Naive thymus-derived CD4-positive, alpha-beta T cell (primary cell): ENCODE measurements around the gene AKIRIN1. TPM values are rescaled to one million over a fixed set of nuclear protein-coding genes. Genes with fewer than 3 reads are reported as not detected.
"Not testable (repeated sequence)": the region's sequence is repeated elsewhere in the genome, so short reads cannot be mapped to it uniquely, and the experiment has no call there.

Experiments used
- ATAC-seq: fragments of 150-1000 bp; cut with Tn5 transposase; 2 replicates; pipeline ENCODE4 v1.10.0; 2021; ENCODE audit warnings: mild to moderate bottlenecking, moderate library complexity
- CTCF ChIA-PET: fragments of 350-600 bp; sonication (Branson Sonifier 250); formaldehyde crosslinking; loops from one replicate; lab custom pipeline; 2021; ENCODE audit warnings: antibody characterized with exemption; lab: Charles Lee
- POLR2A ChIA-PET: fragments of 350-600 bp; sonication (Branson Sonifier 250); formaldehyde crosslinking; loops from one replicate; lab custom pipeline; 2021; ENCODE audit warnings: antibody characterized with exemption, inconsistent platforms; lab: Charles Lee
- DNase-seq, 9 donors: peaks; one replicate each; pipeline versions ENCODE4 v3.0.0 to v3.0.0-alpha.2; 2020 to 2022; ENCODE audit warnings: mixed read lengths in 1 of 9
- H3K27ac ChIP-seq: one replicate; pipeline ENCODE4 v1.7.0; 2013; ENCODE audit warnings: mild to moderate bottlenecking, low read depth, low read length, moderate library complexity
- H3K27me3 ChIP-seq, 2 donors: one replicate each; pipeline ENCODE4 v1.7.0; 2013; ENCODE audit warnings: low read length in 2 of 2, mild to moderate bottlenecking in 2 of 2, moderate library complexity in 2 of 2; ENCODE audit not compliant: control insufficient read depth in 2 of 2, insufficient read depth in 2 of 2
- H3K36me3 ChIP-seq, 3 experiments: 1 replicate in 2 of 3; 2 replicates in 1 of 3; pipeline ENCODE4 v1.7.0; 2013; ENCODE audit warnings: low read length in 3 of 3, mild to moderate bottlenecking in 3 of 3, moderate library complexity in 1 of 3; ENCODE audit not compliant: insufficient read depth in 3 of 3, control insufficient read depth in 2 of 3
- H3K4me1 ChIP-seq, 2 donors: one replicate each; pipeline ENCODE4 v1.7.0; 2013; ENCODE audit warnings: low read length in 2 of 2, mild to moderate bottlenecking in 2 of 2, moderate library complexity in 1 of 2; ENCODE audit not compliant: control insufficient read depth in 2 of 2, insufficient read depth in 2 of 2
- H3K4me3 ChIP-seq: 2 replicates; pipeline ENCODE4 v1.7.0; 2013; ENCODE audit warnings: mild to moderate bottlenecking, low read length
- H3K9me3 ChIP-seq, 3 experiments: 1 replicate in 2 of 3; 2 replicates in 1 of 3; pipeline ENCODE4 v1.7.0; 2013; ENCODE audit warnings: low read length in 3 of 3; ENCODE audit not compliant: control insufficient read depth in 2 of 3
- H3K27ac Mint-ChIP-seq, 9 donors: one replicate each; pipeline ENCODE4 v1.8.0; 2020 to 2022; ENCODE audit warnings: mixed read lengths in 9 of 9, mild to moderate bottlenecking in 8 of 9, moderate library complexity in 5 of 9, inconsistent platforms in 2 of 9
- H3K27me3 Mint-ChIP-seq, 5 donors: one replicate each; pipeline ENCODE4 v1.8.0; 2021 to 2022; ENCODE audit warnings: mixed read lengths in 5 of 5, mild to moderate bottlenecking in 1 of 5
- H3K36me3 Mint-ChIP-seq, 5 donors: one replicate each; pipeline ENCODE4 v1.8.0; 2020 to 2022; ENCODE audit warnings: mixed read lengths in 5 of 5, mild to moderate bottlenecking in 3 of 5, inconsistent platforms in 1 of 5
- H3K4me1 Mint-ChIP-seq, 7 donors: one replicate each; pipeline ENCODE4 v1.8.0; 2020 to 2022; ENCODE audit warnings: mixed read lengths in 7 of 7, mild to moderate bottlenecking in 3 of 7, inconsistent platforms in 1 of 7
- H3K4me3 Mint-ChIP-seq, 10 donors: one replicate each; pipeline ENCODE4 v1.8.0; 2020 to 2022; ENCODE audit warnings: mild to moderate bottlenecking in 10 of 10, mixed read lengths in 10 of 10, moderate library complexity in 6 of 10, inconsistent platforms in 2 of 10
- H3K9me3 Mint-ChIP-seq, 11 donors: one replicate each; pipeline ENCODE4 v1.8.0; 2020 to 2022; ENCODE audit warnings: mixed read lengths in 11 of 11, mild to moderate bottlenecking in 4 of 11, inconsistent platforms in 1 of 11, moderate library complexity in 1 of 11
- intact Hi-C, 2 donors: fragments of 100-400 bp; cut with micrococcal nuclease; formaldehyde crosslinking; loops; one replicate each; pipeline ENCODE4 v1.15.1; 2023
- polyA plus RNA-seq, 2 donors: library from polyadenylated mRNA; unstranded; fragments of 300-500 nt; fragmentation: Illumina TruSeq; gene quantifications; one replicate each; pipeline ENCODE4 v1.2.3, GENCODE V29; 2021
- total RNA-seq, 6 experiments: library from RNA in 5 of 6; stranded (reverse) in 5 of 6; gene quantifications; 1 replicate in 5 of 6; 2 replicates in 1 of 6; pipeline ENCODE4 v1.2.3 and lab custom pipeline; 2021 to 2026

Gene AKIRIN1
- total and polyA plus RNA-seq, 7 experiments from 2014 or later: 63.7 to 103 (median 74.2) TPM

DNA sequence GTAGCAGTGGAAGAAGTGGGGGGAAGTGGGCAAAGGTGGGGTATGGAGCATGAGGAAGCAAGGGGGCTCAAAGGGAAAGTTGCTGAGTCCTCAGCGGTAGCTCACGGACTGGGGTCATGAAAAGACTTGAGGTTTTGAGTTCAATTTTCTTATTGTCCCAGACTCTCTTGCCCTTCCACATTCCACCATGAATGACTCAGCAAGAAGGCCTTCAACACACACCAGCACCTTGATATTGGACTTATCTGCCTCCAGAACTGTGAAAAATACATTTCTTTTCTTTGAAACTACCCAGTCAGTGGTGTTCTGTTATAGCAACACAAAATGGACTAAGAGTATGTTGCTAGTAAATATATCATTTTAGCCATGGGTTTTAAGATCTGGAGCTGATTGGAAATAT, 32.1 kb upstream of the AKIRIN1 start:
- ATAC-seq (no peak), DNase-seq (no peak)
- H3K4me1 Mint-ChIP-seq: peaks cover 3 to 7% (median 5%) of the 10 kb centered on the region in 7 donors
- H3K4me3 ChIP-seq: no peak overlapping the region
- intact Hi-C loops: no loop called here
- H3K9me3 ChIP-seq: no peaks in the 10 kb centered on the region
- H3K36me3 Mint-ChIP-seq: no peaks in the 10 kb centered on the region
- H3K27me3 ChIP-seq: no peaks in the 10 kb centered on the region
- ChIA-PET CTCF (no interaction called here), POLR2A (interaction anchor here (1.2 kb wide), 1 partner anchor 9 kb away, joined by 3 read pairs; no protein-coding TSS in a partner anchor)
- H3K27ac ChIP-seq: no peak overlapping the region
- H3K27me3 Mint-ChIP-seq: no peaks in the 10 kb centered on the region
- H3K36me3 ChIP-seq: no peaks in the 10 kb centered on the region
- no peak overlapping the region for H3K27ac Mint-ChIP-seq
- H3K9me3 Mint-ChIP-seq: no peaks in the 10 kb centered on the region
- peaks cover 0 to 3% of the 10 kb centered on the region in 2 donors for H3K4me1 ChIP-seq
- H3K4me3 Mint-ChIP-seq: no peak overlapping the region

DNA sequence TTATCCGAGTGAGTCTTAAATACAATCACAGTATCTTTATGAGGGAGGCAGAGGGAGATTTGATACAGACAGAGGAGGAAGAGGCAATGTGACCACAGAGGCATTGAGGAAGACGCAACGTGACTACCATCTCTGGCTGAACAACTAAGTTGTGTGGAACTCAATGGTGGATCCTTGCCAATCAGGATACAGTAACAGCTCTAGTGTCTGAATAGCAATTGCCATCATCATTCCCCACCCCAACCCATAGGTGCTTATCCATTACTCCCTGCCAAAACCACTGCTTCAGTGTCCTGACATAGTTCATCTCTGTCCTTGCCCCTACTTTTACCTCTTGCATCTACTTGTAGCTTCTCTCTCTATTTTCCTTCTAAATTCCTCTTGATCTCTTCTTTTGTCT, 29.0 kb upstream of the AKIRIN1 start:
- H3K4me3 ChIP-seq: no peak overlapping the region
- no peaks in the 10 kb centered on the region for H3K36me3 Mint-ChIP-seq
- ATAC-seq: no peak
- peaks cover 5 to 13% (median 9%) of the 10 kb centered on the region in 7 donors for H3K4me1 Mint-ChIP-seq
- intact Hi-C loops: no loop called here
- peaks cover 0 to 7% of the 10 kb centered on the region in 2 donors for H3K4me1 ChIP-seq
- H3K9me3 ChIP-seq: no peaks in the 10 kb centered on the region
- H3K4me3 Mint-ChIP-seq: no peak overlapping the region
- ChIA-PET POLR2A (no interaction called here), CTCF (no interaction called here)
- no peaks in the 10 kb centered on the region for H3K27me3 ChIP-seq
- H3K36me3 ChIP-seq: no peaks in the 10 kb centered on the region
- no peak for DNase-seq
- peak overlapping the region in 1 of 9 donors; percentile 46 for H3K27ac Mint-ChIP-seq
- H3K27me3 Mint-ChIP-seq: no peaks in the 10 kb centered on the region
- H3K9me3 Mint-ChIP-seq: no peaks in the 10 kb centered on the region
- no peak overlapping the region for H3K27ac ChIP-seq

DNA sequence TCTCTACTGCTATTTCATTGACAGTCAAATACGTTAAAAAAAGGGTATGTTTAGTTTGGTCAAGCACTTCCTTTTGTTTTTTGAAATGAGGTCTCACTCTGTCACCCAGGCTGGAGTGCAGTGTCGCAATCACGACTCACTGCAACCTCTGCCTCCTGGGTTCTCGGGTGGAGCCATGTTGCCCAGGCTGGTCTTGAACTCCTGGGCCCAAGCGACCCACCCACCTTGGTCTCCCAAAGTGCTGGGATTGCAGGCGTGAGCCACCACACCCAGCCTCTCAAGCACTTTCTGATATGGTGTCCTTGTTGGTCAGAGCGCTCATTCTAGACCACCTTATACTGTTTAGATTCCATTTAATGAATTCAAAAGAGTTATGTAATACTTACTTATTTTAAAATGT, 28.5 kb upstream of the AKIRIN1 start:
- no peak overlapping the region for H3K4me3 Mint-ChIP-seq
- no peak for ATAC-seq
- intact Hi-C loops: no loop called here
- H3K9me3 Mint-ChIP-seq: no peaks in the 10 kb centered on the region
- Histone ChIP-seq H3K27ac (no peak overlapping the region), H3K36me3 (no peaks in the 10 kb centered on the region), H3K9me3 (no peaks in the 10 kb centered on the region), H3K4me1 (peaks cover 0 to 7% of the 10 kb centered on the region in 2 donors), H3K27me3 (no peaks in the 10 kb centered on the region), H3K4me3 (no peak overlapping the region)
- POLR2A ChIA-PET: no interaction called here
- DNase-seq: no peak
- H3K36me3 Mint-ChIP-seq: no peaks in the 10 kb centered on the region
- H3K4me1 Mint-ChIP-seq: peaks cover 7 to 13% (median 9%) of the 10 kb centered on the region in 7 donors
- H3K27me3 Mint-ChIP-seq: no peaks in the 10 kb centered on the region
- CTCF ChIA-PET: no interaction called here
- H3K27ac Mint-ChIP-seq: peak overlapping the region in 1 of 9 donors; percentile 46

DNA sequence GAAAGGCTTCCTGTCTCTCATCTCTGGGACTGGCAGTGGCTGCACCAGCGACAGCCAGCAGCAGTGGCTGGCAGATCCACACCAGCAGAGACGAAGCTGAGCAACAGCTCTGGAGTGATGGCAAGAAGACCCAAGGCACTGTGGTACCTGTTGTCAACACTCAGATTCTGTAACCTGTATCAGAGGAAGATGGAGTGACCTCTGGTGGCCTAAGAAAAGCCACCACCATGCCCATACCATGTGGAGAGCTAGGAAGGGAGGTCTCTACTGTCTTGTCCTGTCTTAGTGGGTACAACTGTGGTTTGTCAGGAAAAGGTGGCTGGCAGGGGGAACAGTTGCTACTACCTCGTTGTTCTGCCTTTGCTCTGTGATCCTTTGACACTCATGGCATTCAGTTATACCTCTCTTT, 26.9 kb upstream of the AKIRIN1 start:
- intact Hi-C loops: no loop called here
- H3K9me3 Mint-ChIP-seq: no peaks in the 10 kb centered on the region
- H3K27ac ChIP-seq: no peak overlapping the region
- H3K36me3 ChIP-seq: no peaks in the 10 kb centered on the region
- H3K4me1 ChIP-seq: peaks cover 0 to 7% of the 10 kb centered on the region in 2 donors
- ChIA-PET CTCF (interaction anchor here (0.6 kb wide), 1 partner anchor 20 kb away, joined by 8 read pairs; no protein-coding TSS in a partner anchor), POLR2A (interaction anchor here (0.6 kb wide), 1 partner anchor 314 kb away, joined by 3 read pairs; no protein-coding TSS in a partner anchor)
- H3K27me3 Mint-ChIP-seq: no peaks in the 10 kb centered on the region
- DNase-seq (peak in 5 of 9 donors; percentile 5 to 15 (median 11)), ATAC-seq (peak; percentile 63)
- no peaks in the 10 kb centered on the region for H3K27me3 ChIP-seq
- H3K27ac Mint-ChIP-seq: peak overlapping the region in 4 of 9 donors; percentile 17 to 67 (median 50)
- H3K4me1 Mint-ChIP-seq: peaks cover 7 to 13% (median 9%) of the 10 kb centered on the region in 7 donors
- H3K4me3 Mint-ChIP-seq: no peak overlapping the region
- no peaks in the 10 kb centered on the region for H3K36me3 Mint-ChIP-seq
- H3K9me3 ChIP-seq: no peaks in the 10 kb centered on the region
- H3K4me3 ChIP-seq: no peak overlapping the region

DNA sequence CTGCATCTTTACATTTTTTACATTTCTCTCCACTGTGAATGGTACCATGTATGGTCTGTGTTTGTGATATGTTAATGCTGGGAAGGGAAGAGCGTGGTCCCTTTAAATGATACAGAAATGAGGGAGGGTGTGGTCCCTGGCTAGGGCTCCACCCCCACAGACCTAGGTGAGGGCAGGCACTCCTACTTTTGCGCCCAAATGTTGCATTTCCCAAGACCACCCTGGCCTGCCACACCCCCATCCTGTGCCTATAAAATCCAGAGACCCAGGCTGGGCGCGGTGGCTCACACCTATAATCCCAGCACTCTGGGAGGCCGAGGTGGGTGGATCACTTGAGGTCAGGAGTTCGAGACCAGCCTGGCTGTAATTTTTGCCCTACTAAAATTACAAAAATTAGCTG, 17.9 kb upstream of the AKIRIN1 start:
- H3K36me3 ChIP-seq, H3K9me3 Mint-ChIP-seq, POLR2A ChIA-PET, DNase-seq, H3K36me3 Mint-ChIP-seq, H3K4me3 Mint-ChIP-seq, H3K27me3 Mint-ChIP-seq, H3K9me3 ChIP-seq, ATAC-seq, H3K4me3 ChIP-seq, H3K27ac ChIP-seq, CTCF ChIA-PET, H3K27me3 ChIP-seq: not testable (repeated sequence)
- H3K4me1 ChIP-seq: peaks cover 0 to 14% of the 10 kb centered on the region in 2 donors
- peak overlapping the region in 2 of 9 donors; percentile 15 to 31 for H3K27ac Mint-ChIP-seq
- intact Hi-C loops: loop anchor here in 1 of 2 donors (10.0 kb wide), 1 partner anchor 52 kb away; the partner anchor contains the start of gene NDUFS5
- peaks cover 2 to 21% (median 14%) of the 10 kb centered on the region in 7 donors for H3K4me1 Mint-ChIP-seq

DNA sequence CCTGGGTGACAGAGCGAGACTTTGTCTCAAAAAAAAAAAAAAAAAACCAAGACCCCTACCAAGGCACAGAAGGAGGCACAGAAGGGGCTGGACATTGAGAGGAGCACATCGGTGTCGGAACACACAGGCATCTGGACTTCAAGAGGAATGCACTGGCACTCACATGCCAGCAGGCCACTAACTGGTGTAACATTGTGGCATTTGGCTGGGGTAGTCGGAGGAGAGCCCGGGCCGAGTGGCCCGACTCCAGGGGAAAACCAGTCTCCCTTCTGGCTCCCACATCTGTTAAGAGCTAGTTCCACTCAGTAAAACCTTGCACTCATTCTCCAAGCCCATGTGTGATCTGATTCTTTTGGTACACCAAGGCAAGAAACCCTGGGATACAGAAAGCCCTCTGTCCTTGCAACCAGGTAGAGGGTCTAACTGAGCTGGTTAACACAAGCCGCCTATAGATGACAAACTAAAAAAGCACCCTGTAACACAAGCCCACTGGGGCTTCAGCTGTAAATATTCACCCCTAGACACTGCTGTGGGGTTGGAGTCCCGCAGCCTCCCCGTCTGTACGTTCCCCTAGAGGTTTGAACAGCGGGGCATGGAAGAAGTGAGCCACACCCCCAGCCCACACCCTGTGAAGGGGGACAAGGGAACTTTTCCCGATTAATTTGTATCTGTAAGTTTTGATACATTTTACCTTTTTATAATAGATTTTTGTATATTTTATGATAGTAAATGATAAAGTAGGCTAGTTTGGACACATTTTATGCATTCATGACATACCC, 17.2 kb upstream of the AKIRIN1 start:
- no peak for DNase-seq
- no peaks in the 10 kb centered on the region for H3K36me3 ChIP-seq
- H3K27ac ChIP-seq: no peak overlapping the region
- no peaks in the 10 kb centered on the region for H3K27me3 ChIP-seq
- ChIA-PET POLR2A (no interaction called here), CTCF (no interaction called here)
- no peak for ATAC-seq
- peaks cover 0 to 2% (median 0%) of the 10 kb centered on the region in 5 donors for H3K27me3 Mint-ChIP-seq
- H3K36me3 Mint-ChIP-seq: peaks cover 0 to 11% (median 0%) of the 10 kb centered on the region in 5 donors
- H3K4me1 ChIP-seq: peaks cover 0 to 14% of the 10 kb centered on the region in 2 donors
- peaks cover 0 to 13% (median 6%) of the 10 kb centered on the region in 11 donors for H3K9me3 Mint-ChIP-seq
- H3K4me3 Mint-ChIP-seq: no peak overlapping the region
- H3K4me1 Mint-ChIP-seq: peaks cover 2 to 25% (median 15%) of the 10 kb centered on the region in 7 donors
- H3K4me3 ChIP-seq: no peak overlapping the region
- intact Hi-C loops: loop anchor here in 1 of 2 donors (10.0 kb wide), 1 partner anchor 51 kb away; the partner anchor contains the start of gene NDUFS5
- H3K27ac Mint-ChIP-seq: peak overlapping the region in 1 of 9 donors; percentile 38
- peaks cover 5% of the 10 kb centered on the region in 3 experiments for H3K9me3 ChIP-seq
